Spleen (tissue), 7 donors: ENCODE data around the gene F13A1.

ENCODE experiments used
- CTCF ChIP-seq, 11 experiments: fragments of 200-600 bp in 7 of 11; fragments of 450-650 bp in 4 of 11; sonication (generic) in 4 of 11; IDR thresholded peaks in 8 of 11; conservative IDR thresholded peaks in 3 of 11; 1 replicate in 7 of 11; 2 replicates in 4 of 11; pipeline versions ENCODE4 v1.4.0 to v1.8.0; 2016 to 2021; ENCODE audit warnings: antibody characterized with exemption in 11 of 11, inconsistent platforms in 4 of 11, mild to moderate bottlenecking in 1 of 11
- POLR2A ChIP-seq, 3 donors: fragments of 450-650 bp; IDR thresholded peaks; one replicate each; pipeline ENCODE4 v1.5.1; 2017; ENCODE audit warnings: antibody characterized with exemption in 3 of 3, mild to moderate bottlenecking in 1 of 3
- donor health status: DM: no; HTN: no; CAD: no; lungs with moderate emphysema.
- donor health status: DM: no; HTN: no; CAD: no.
- donor health status: DM: no; HTN: no; CAD: no.

GRCh38 chr6:6362056-6362840 lies 41.8 kb upstream of the F13A1 start:
- TF ChIP-seq CTCF (IDR thresholded peaks at IDR 0.05 in 8 of 11, conservative IDR thresholded peaks at IDR 0.05 in 3 of 11) (no peak), POLR2A (IDR thresholded peaks at IDR 0.05) (no peak)
